ENCODE measurements around the gene B4GALNT1.

B4GALNT1 gene

GRCh38 chr12:57632073-57632957, 686 bp downstream of the B4GALNT1 start:
- Histone ChIP-seq H3K9ac (ENCODE audit: low read depth, low read length) (no peak overlapping the region; the same call in 1 of the 2 replicates), H3K36me3 (ENCODE audit: insufficient read depth, low read depth, low read length) (no peaks in the 10 kb centered on the region), H3K4me3 (ENCODE audit: low read length) (peak overlapping the region; percentile 66), H3K27ac (ENCODE audit: low read length) (no peak overlapping the region), H3K4me1 (ENCODE audit: insufficient read depth, low read length) (peaks cover 10% of the 10 kb centered on the region; the same call in 1 of the 2 replicates), H3K27me3 (ENCODE audit: insufficient read depth, low read length) (peaks cover 83% of the 10 kb centered on the region), H3K9me3 (ENCODE audit: insufficient read depth, low read depth, low read length) (no peaks in the 10 kb centered on the region)

DNA sequence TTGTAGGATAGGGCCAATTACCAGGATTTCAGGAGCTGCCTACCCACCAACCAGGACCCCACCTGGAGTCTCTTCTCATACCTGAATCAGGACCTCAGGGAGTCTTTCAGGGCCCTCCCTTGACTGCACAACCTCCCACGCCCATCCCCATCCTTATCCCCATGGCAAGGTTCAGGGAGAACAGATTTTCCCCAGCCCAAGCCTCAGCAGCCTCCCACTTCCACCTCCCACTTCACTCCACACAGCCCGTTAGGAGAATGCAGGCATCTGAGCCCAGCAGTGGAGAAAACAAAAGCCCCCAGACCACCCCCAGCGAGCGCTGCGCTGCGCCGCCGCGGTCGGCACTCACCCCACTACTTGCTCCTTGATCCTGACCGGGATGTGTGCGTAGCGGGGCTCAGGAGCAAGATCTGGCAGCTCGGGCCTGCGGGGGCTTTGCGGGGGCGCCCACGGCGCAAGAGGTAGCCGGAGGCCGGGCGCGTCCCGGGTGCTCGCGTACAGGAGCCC, 1.4 kb downstream of the B4GALNT1 start:
- Histone ChIP-seq H3K36me3 (ENCODE audit: insufficient read depth, low read depth, low read length) (no peaks in the 10 kb centered on the region), H3K27ac (ENCODE audit: low read length) (no peak overlapping the region), H3K4me1 (ENCODE audit: insufficient read depth, low read length) (peaks cover 10% of the 10 kb centered on the region; the same call in 1 of the 2 replicates), H3K9me3 (ENCODE audit: insufficient read depth, low read depth, low read length) (no peaks in the 10 kb centered on the region), H3K9ac (ENCODE audit: low read depth, low read length) (no peak overlapping the region; the same call in 1 of the 2 replicates), H3K27me3 (ENCODE audit: insufficient read depth, low read length) (peaks cover 90% of the 10 kb centered on the region), H3K4me3 (ENCODE audit: low read length) (peak overlapping the region; percentile 66)

GRCh38 chr12:57630891-57631433, 2.0 kb downstream of the B4GALNT1 start:
- Histone ChIP-seq H3K27ac (ENCODE audit: low read length) (no peak overlapping the region), H3K27me3 (ENCODE audit: insufficient read depth, low read length) (peaks cover 97% of the 10 kb centered on the region), H3K4me1 (ENCODE audit: insufficient read depth, low read length) (peaks cover 10% of the 10 kb centered on the region; the same call in 1 of the 2 replicates), H3K36me3 (ENCODE audit: insufficient read depth, low read depth, low read length) (no peaks in the 10 kb centered on the region), H3K9me3 (ENCODE audit: insufficient read depth, low read depth, low read length) (no peaks in the 10 kb centered on the region), H3K9ac (ENCODE audit: low read depth, low read length) (no peak overlapping the region), H3K4me3 (ENCODE audit: low read length) (no peak overlapping the region)

GRCh38 chr12:57629897-57630471, 3.0 kb downstream of the B4GALNT1 start:
- H3K4me3 ChIP-seq (ENCODE audit: low read length), result no peak overlapping the region
- H3K4me1 ChIP-seq (ENCODE audit: insufficient read depth, low read length), result peaks cover 10% of the 10 kb centered on the region; the same call in 1 of the 2 replicates
- no peak overlapping the region for H3K9ac ChIP-seq (ENCODE audit: low read depth, low read length)
- no peaks in the 10 kb centered on the region for H3K36me3 ChIP-seq (ENCODE audit: insufficient read depth, low read depth, low read length)
- H3K9me3 ChIP-seq (ENCODE audit: insufficient read depth, low read depth, low read length), result no peaks in the 10 kb centered on the region
- peaks cover 99% of the 10 kb centered on the region for H3K27me3 ChIP-seq (ENCODE audit: insufficient read depth, low read length)
- no peak overlapping the region for H3K27ac ChIP-seq (ENCODE audit: low read length)

- Histone ChIP-seq H3K27me3 (ENCODE audit: insufficient read depth, low read length) (peaks cover 100% of the 10 kb centered on the region), H3K27ac (ENCODE audit: low read length) (no peak overlapping the region), H3K9ac (ENCODE audit: low read depth, low read length) (no peak overlapping the region), H3K4me3 (ENCODE audit: low read length) (peak overlapping the region; percentile 49; the same call in 1 of the 2 replicates), H3K9me3 (ENCODE audit: insufficient read depth, low read depth, low read length) (no peaks in the 10 kb centered on the region), H3K36me3 (ENCODE audit: insufficient read depth, low read depth, low read length) (no peaks in the 10 kb centered on the region), H3K4me1 (ENCODE audit: insufficient read depth, low read length) (peaks cover 9% of the 10 kb centered on the region; the same call in 1 of the 2 replicates)
Measured at GRCh38 chr12:57628280-57629191, 4.5 kb downstream of the B4GALNT1 start.

- H3K4me3 ChIP-seq (ENCODE audit: low read length), result peak overlapping the region; percentile 49; the same call in 1 of the 2 replicates
Measured at GRCh38 chr12:57627501-57628279, 5.3 kb downstream of the B4GALNT1 start.

DNA sequence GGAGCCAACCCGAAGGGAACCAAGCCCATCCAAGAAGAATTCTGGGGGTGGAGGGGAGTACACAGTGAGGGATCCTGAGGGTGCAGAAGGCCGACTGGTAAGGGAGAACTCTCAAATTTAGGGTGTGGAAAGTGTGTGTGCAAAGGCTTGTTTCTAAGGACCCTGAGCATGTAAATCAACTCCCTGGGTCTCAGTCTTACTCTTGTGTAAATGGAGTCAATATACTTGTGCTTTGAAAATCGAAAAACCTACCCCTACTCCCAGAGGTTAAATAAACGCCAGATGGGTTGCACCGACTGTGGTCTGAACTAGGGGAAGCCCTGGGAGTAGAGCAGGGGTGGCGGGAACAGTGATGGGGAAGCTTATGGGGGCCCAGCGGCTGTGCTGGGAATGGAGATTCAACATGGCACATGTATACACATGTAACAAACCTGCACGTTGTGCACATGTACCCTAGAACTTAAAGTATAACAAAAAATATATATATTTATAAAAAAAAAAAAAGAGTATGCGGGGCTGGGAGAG, 6.0 kb downstream of the B4GALNT1 start:
- Histone ChIP-seq H3K9me3 (ENCODE audit: insufficient read depth, low read depth, low read length) (no peaks in the 10 kb centered on the region), H3K4me3 (ENCODE audit: low read length) (no peak overlapping the region), H3K36me3 (ENCODE audit: insufficient read depth, low read depth, low read length) (no peaks in the 10 kb centered on the region), H3K9ac (ENCODE audit: low read depth, low read length) (no peak overlapping the region), H3K4me1 (ENCODE audit: insufficient read depth, low read length) (peaks cover 5% of the 10 kb centered on the region; the same call in 1 of the 2 replicates), H3K27me3 (ENCODE audit: insufficient read depth, low read length) (peaks cover 100% of the 10 kb centered on the region), H3K27ac (ENCODE audit: low read length) (no peak overlapping the region)

More at GRCh38 chr12:57627501-57628279, 5.3 kb downstream of the B4GALNT1 start:
- Histone ChIP-seq H3K27ac (ENCODE audit: low read length) (no peak overlapping the region), H3K4me1 (ENCODE audit: insufficient read depth, low read length) (peaks cover 5% of the 10 kb centered on the region; the same call in 1 of the 2 replicates), H3K36me3 (ENCODE audit: insufficient read depth, low read depth, low read length) (no peaks in the 10 kb centered on the region), H3K27me3 (ENCODE audit: insufficient read depth, low read length) (peaks cover 100% of the 10 kb centered on the region), H3K9me3 (ENCODE audit: insufficient read depth, low read depth, low read length) (no peaks in the 10 kb centered on the region), H3K9ac (ENCODE audit: low read depth, low read length) (no peak overlapping the region)

GRCh38 chr12:57626111-57626920, 6.7 kb downstream of the B4GALNT1 start:
- Histone ChIP-seq H3K4me1 (ENCODE audit: insufficient read depth, low read length) (peaks cover 5% of the 10 kb centered on the region; the same call in 1 of the 2 replicates), H3K4me3 (ENCODE audit: low read length) (no peak overlapping the region), H3K9ac (ENCODE audit: low read depth, low read length) (no peak overlapping the region), H3K9me3 (ENCODE audit: insufficient read depth, low read depth, low read length) (no peaks in the 10 kb centered on the region), H3K27ac (ENCODE audit: low read length) (no peak overlapping the region), H3K27me3 (ENCODE audit: insufficient read depth, low read length) (peaks cover 100% of the 10 kb centered on the region), H3K36me3 (ENCODE audit: insufficient read depth, low read depth, low read length) (no peaks in the 10 kb centered on the region)

GRCh38 chr12:57625261-57626032, 7.6 kb downstream of the B4GALNT1 start:
- H3K36me3 ChIP-seq (ENCODE audit: insufficient read depth, low read depth, low read length), result no peaks in the 10 kb centered on the region
- H3K9me3 ChIP-seq (ENCODE audit: insufficient read depth, low read depth, low read length), result peaks cover 2% of the 10 kb centered on the region; the same call in 1 of the 2 replicates
- H3K9ac ChIP-seq (ENCODE audit: low read depth, low read length), result no peak overlapping the region
- no peak overlapping the region for H3K27ac ChIP-seq (ENCODE audit: low read length)
- H3K4me3 ChIP-seq (ENCODE audit: low read length), result no peak overlapping the region
- 0 out of 2 replicates have a peak, but pooled peaks cover 2% of the 10 kb centered on the region for H3K4me1 ChIP-seq (ENCODE audit: insufficient read depth, low read length)
- peaks cover 100% of the 10 kb centered on the region for H3K27me3 ChIP-seq (ENCODE audit: insufficient read depth, low read length)

All from iPS-20b (cell line).